HCT116 (cell line): ENCODE results near the gene SLC6A6.

ENCODE experiments used
- CBX3 ChIP-seq: IDR thresholded peaks from 2 replicates; pipeline ENCODE4 v1.6.1; 2012; ENCODE audit warnings: low read depth
- FOSL1 ChIP-seq: IDR thresholded peaks from 2 replicates; pipeline ENCODE4 v1.6.1; 2012; ENCODE audit warnings: low read depth
- JUND ChIP-seq: IDR thresholded peaks from 2 replicates; pipeline ENCODE4 v1.6.1; 2012
- POLR2A ChIP-seq: IDR thresholded peaks from 2 replicates; pipeline ENCODE4 v1.7.0; 2011; ENCODE audit warnings: borderline replicate concordance; ENCODE audit not compliant: insufficient read depth, insufficient read length; ENCODE audit errors: extremely low read depth
- ZNF274 ChIP-seq: fragments of 200-500 bp; sonication (Bioruptor generic); IDR thresholded peaks from 2 replicates; pipeline ENCODE4 v1.6.1; 2014; ENCODE audit warnings: mild to moderate bottlenecking, low read depth, low read length, inconsistent platforms
- TF ChIP-seq, protein P1 (sequence below), 3 experiments: fragments of 200-600 bp in 1 of 3; sonication (generic) in 1 of 3; IDR thresholded peaks in 2 of 3; conservative IDR thresholded peaks in 1 of 3; 2 replicates each; pipeline ENCODE4 v1.5.1; 2012 to 2017; ENCODE audit warnings: low read depth in 2 of 3, low read length in 2 of 3, antibody characterized with exemption in 1 of 3, borderline replicate concordance in 1 of 3, control low read depth in 1 of 3, mild to moderate bottlenecking in 1 of 3, mixed read lengths in 1 of 3, mixed run types in 1 of 3, moderate library complexity in 1 of 3; ENCODE audit not compliant: insufficient read depth in 1 of 3

DNA sequence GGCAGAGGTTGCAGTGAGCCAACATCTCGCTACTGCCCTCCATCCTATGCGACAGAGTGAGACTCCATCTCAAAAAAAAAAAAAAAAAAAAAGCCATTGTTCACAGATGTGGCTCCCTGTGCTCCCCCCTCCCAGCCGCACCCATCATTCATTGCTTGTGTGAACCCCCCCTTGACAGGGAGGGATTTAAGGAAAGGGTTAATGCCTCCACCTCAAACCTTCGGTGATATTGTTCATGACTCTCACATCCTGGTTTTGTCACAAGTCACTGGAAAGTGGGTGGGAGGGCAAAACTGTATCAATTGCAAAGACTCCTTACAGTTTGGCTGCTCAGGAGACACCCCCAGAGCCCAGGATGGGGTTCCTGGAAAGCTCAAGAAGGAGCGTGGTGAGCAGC lies 7.7 kb downstream of the SLC6A6 start:
- TF ChIP-seq, protein P1, sequence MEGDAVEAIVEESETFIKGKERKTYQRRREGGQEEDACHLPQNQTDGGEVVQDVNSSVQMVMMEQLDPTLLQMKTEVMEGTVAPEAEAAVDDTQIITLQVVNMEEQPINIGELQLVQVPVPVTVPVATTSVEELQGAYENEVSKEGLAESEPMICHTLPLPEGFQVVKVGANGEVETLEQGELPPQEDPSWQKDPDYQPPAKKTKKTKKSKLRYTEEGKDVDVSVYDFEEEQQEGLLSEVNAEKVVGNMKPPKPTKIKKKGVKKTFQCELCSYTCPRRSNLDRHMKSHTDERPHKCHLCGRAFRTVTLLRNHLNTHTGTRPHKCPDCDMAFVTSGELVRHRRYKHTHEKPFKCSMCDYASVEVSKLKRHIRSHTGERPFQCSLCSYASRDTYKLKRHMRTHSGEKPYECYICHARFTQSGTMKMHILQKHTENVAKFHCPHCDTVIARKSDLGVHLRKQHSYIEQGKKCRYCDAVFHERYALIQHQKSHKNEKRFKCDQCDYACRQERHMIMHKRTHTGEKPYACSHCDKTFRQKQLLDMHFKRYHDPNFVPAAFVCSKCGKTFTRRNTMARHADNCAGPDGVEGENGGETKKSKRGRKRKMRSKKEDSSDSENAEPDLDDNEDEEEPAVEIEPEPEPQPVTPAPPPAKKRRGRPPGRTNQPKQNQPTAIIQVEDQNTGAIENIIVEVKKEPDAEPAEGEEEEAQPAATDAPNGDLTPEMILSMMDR (IDR thresholded peaks at IDR 0.05 in 2 of 3, conservative IDR thresholded peaks at IDR 0.05 in 1 of 3; ENCODE audit: borderline replicate concordance in 1 of 3, insufficient read depth in 1 of 3, low read depth in 2 of 3, low read length in 2 of 3) = no peak
- TF ChIP-seq ZNF274 (no peak), POLR2A (no peak), FOSL1 (no peak), CBX3 (no peak), JUND (no peak)
